GM23338 (cell line): ENCODE results near the gene RFNG. TPM values are rescaled to one million over a fixed set of nuclear protein-coding genes. Genes with fewer than 3 reads are reported as not detected.

Experiments
- ATAC-seq: fragments of 200-7000 bp; cut with Tn5 transposase; 3 replicates; pipeline ENCODE4 v1.9.1; 2020
- DNase-seq: peaks from one replicate; pipeline ENCODE4 v3.0.0-alpha.2; 2015; ENCODE audit warnings: low spot score
- H2AFZ ChIP-seq: fragments of 200-600 bp; sonication (generic); 2 replicates; pipeline ENCODE4 v1.8.0; 2016; ENCODE audit warnings: antibody characterized with exemption, mild to moderate bottlenecking, moderate library complexity
- H3F3A ChIP-seq: fragments of 200-600 bp; sonication (generic); replicated peaks from 2 replicates; pipeline ENCODE4 v1.8.0; 2017; ENCODE audit warnings: antibody characterized with exemption, mixed run types, low read depth
- H3K27ac ChIP-seq: fragments of 200-600 bp; sonication (generic); 2 replicates; pipeline ENCODE4 v1.6.1; 2016; ENCODE audit warnings: low read depth
- H3K27me3 ChIP-seq: fragments of 200-600 bp; sonication (generic); 2 replicates; pipeline ENCODE4 v1.8.0; 2016; ENCODE audit warnings: mild to moderate bottlenecking, mixed run types, moderate library complexity; ENCODE audit not compliant: insufficient read depth
- H3K36me3 ChIP-seq: fragments of 200-600 bp; sonication (generic); 2 replicates; pipeline ENCODE4 v1.8.0; 2016; ENCODE audit warnings: mild to moderate bottlenecking; ENCODE audit not compliant: insufficient read depth
- H3K4me1 ChIP-seq: fragments of 200-600 bp; sonication (generic); 2 replicates; pipeline ENCODE4 v1.8.0; 2016; ENCODE audit warnings: mild to moderate bottlenecking, moderate library complexity; ENCODE audit not compliant: insufficient read depth
- H3K4me2 ChIP-seq: fragments of 200-600 bp; sonication (generic); 2 replicates; pipeline ENCODE4 v1.7.1; 2017; ENCODE audit warnings: mixed run types
- H3K4me3 ChIP-seq: fragments of 200-600 bp; sonication (generic); 2 replicates; pipeline ENCODE4 v1.6.1; 2016; ENCODE audit warnings: mixed run types
- H3K79me2 ChIP-seq: fragments of 200-600 bp; sonication (generic); replicated peaks from 2 replicates; pipeline ENCODE4 v1.8.0; 2017; ENCODE audit warnings: mild to moderate bottlenecking; ENCODE audit not compliant: insufficient read depth
- H3K9me2 ChIP-seq: fragments of 200-600 bp; sonication (generic); 2 replicates; pipeline ENCODE4 v1.8.0; 2017; ENCODE audit not compliant: insufficient read depth
- H4K20me1 ChIP-seq: fragments of 200-600 bp; sonication (generic); replicated peaks from 2 replicates; pipeline ENCODE4 v1.8.0; 2017; ENCODE audit warnings: mild to moderate bottlenecking; ENCODE audit not compliant: insufficient read depth
- H3K27ac Mint-ChIP-seq: 2 replicates; pipeline ENCODE4 v1.8.0; 2020; ENCODE audit warnings: inconsistent platforms, mild to moderate bottlenecking, moderate library complexity, mixed read lengths
- H3K27me3 Mint-ChIP-seq: 3 replicates; pipeline ENCODE4 v1.8.0; 2022; ENCODE audit warnings: low read depth, mild to moderate bottlenecking, moderate library complexity, mixed read lengths, inconsistent platforms; ENCODE audit not compliant: insufficient read depth, poor library complexity
- H3K36me3 Mint-ChIP-seq: 3 replicates; pipeline ENCODE4 v1.8.0; 2021; ENCODE audit warnings: low read depth, mild to moderate bottlenecking, inconsistent platforms, moderate library complexity, mixed read lengths
- H3K4me1 Mint-ChIP-seq: 3 replicates; pipeline ENCODE4 v1.8.0; 2020; ENCODE audit warnings: mild to moderate bottlenecking, inconsistent platforms, mixed read lengths
- H3K4me3 Mint-ChIP-seq: 3 replicates; pipeline ENCODE4 v1.8.0; 2021; ENCODE audit warnings: moderate library complexity, mild to moderate bottlenecking, inconsistent platforms, mixed read lengths
- H3K9me3 Mint-ChIP-seq: 3 replicates; pipeline ENCODE4 v1.8.0; 2020; ENCODE audit warnings: moderate library complexity, mild to moderate bottlenecking, inconsistent platforms, mixed read lengths
- CREB1 ChIP-seq: fragments of 250-450 bp; sonication (Bioruptor Pico); IDR thresholded peaks from 2 replicates; pipeline ENCODE4 v1.5.0; 2020; ENCODE audit warnings: low read depth, mild to moderate bottlenecking, moderate library complexity
- CTCF ChIP-seq, 2 experiments: fragments of 200-600 bp in 1 of 2; sonication (generic) in 1 of 2; conservative IDR thresholded peaks; 2 replicates each; pipeline versions ENCODE4 v1.5.1 to v1.6.1; 2016 to 2017; ENCODE audit warnings: antibody characterized with exemption in 2 of 2, low read depth in 2 of 2, mild to moderate bottlenecking in 2 of 2, moderate library complexity in 1 of 2
- EZH2 ChIP-seq: fragments of 200-600 bp; sonication (generic); IDR thresholded peaks from one replicate; pipeline ENCODE4 v1.8.0; 2017; ENCODE audit warnings: antibody characterized with exemption, mild to moderate bottlenecking, low read depth; ENCODE audit not compliant: unreplicated experiment
- STAT1 ChIP-seq: IDR thresholded peaks from one replicate; pipeline ENCODE4 v1.6.1; 2016; ENCODE audit warnings: antibody characterized with exemption; ENCODE audit not compliant: unreplicated experiment
- ZNF331 ChIP-seq: fragments of 250-450 bp; sonication (Bioruptor Pico); IDR thresholded peaks from 2 replicates; pipeline ENCODE4 v1.5.0; 2020; ENCODE audit warnings: low read depth, mild to moderate bottlenecking, moderate library complexity
- polyA plus RNA-seq: library from polyadenylated mRNA; unstranded; fragments of >200 nt; fragmentation: Nextera tagmentation; extraction: Ambion mirVana; gene quantifications from 2 replicates; pipeline ENCODE4 v1.2.1, GENCODE V29; 2016
- total RNA-seq: library from RNA; depleted of rRNA; stranded (reverse); fragments of >200 nt; shearing (Covaris generic); gene quantifications from 2 replicates; pipeline ENCODE4 v1.2.3, GENCODE V29; 2014
- TF ChIP-seq, protein P1 (sequence below): IDR thresholded peaks from 2 replicates; pipeline ENCODE4 v1.6.1; 2016; ENCODE audit warnings: antibody characterized with exemption
- TF ChIP-seq, protein P2 (sequence below): IDR thresholded peaks from one replicate; pipeline ENCODE4 v1.6.1; 2018; ENCODE audit warnings: antibody characterized with exemption; ENCODE audit not compliant: unreplicated experiment

The RFNG gene
- total and polyA plus RNA-seq, 2 experiments from 2014 or later = 18.0 to 44.7 TPM

- H3K9me2 ChIP-seq = no peaks in the 10 kb centered on the region
- no peaks in the 10 kb centered on the region for H3K4me1 ChIP-seq
- no peak overlapping the region for H3K27ac ChIP-seq
- no peak overlapping the region for H3K27ac Mint-ChIP-seq
- H3K27me3 Mint-ChIP-seq = peaks cover 28% of the 10 kb centered on the region
- H3K4me3 Mint-ChIP-seq = no peak overlapping the region; the same call in 2 of the 3 replicates
- DNase-seq (no peak), ATAC-seq (no peak)
- H3F3A ChIP-seq = peaks cover 23% of the 10 kb centered on the region
- no peak overlapping the region for H3K4me3 ChIP-seq
- H3K36me3 Mint-ChIP-seq = peaks cover 39% of the 10 kb centered on the region
- H2AFZ ChIP-seq = no peak overlapping the region
- no peaks in the 10 kb centered on the region; the same call in 1 of the 3 replicates for H3K9me3 Mint-ChIP-seq
- peaks cover 8% of the 10 kb centered on the region; the same call in 1 of the 2 replicates for H4K20me1 ChIP-seq
- no peak for TF ChIP-seq CTCF (conservative IDR thresholded peaks at IDR 0.05; ENCODE audit: low read depth in 2 of 2)
- TF ChIP-seq, protein P1, sequence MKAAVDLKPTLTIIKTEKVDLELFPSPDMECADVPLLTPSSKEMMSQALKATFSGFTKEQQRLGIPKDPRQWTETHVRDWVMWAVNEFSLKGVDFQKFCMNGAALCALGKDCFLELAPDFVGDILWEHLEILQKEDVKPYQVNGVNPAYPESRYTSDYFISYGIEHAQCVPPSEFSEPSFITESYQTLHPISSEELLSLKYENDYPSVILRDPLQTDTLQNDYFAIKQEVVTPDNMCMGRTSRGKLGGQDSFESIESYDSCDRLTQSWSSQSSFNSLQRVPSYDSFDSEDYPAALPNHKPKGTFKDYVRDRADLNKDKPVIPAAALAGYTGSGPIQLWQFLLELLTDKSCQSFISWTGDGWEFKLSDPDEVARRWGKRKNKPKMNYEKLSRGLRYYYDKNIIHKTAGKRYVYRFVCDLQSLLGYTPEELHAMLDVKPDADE = no peak
- TF ChIP-seq CREB1 = no peak
- no peak for TF ChIP-seq ZNF331 (CRISPR knock-in tag)
- H3K4me2 ChIP-seq = no peak overlapping the region
- peaks cover 10% of the 10 kb centered on the region; the same call in 1 of the 2 replicates for H3K36me3 ChIP-seq
- H3K79me2 ChIP-seq = no peaks in the 10 kb centered on the region
- H3K4me1 Mint-ChIP-seq = peaks cover 3% of the 10 kb centered on the region
- no peaks in the 10 kb centered on the region; the same call in 1 of the 2 replicates for H3K27me3 ChIP-seq
Measured at GRCh38 chr17:82078433-82078832, 26.8 kb upstream of the RFNG start.

- Mint-ChIP-seq H3K9me3 (no peaks in the 10 kb centered on the region; the same call in 1 of the 3 replicates), H3K36me3 (peaks cover 33% of the 10 kb centered on the region), H3K27ac (peak overlapping the region; percentile 46; the same call in 1 of the 2 replicates), H3K27me3 (peaks cover 30% of the 10 kb centered on the region), H3K4me3 (no peak overlapping the region; the same call in 2 of the 3 replicates), H3K4me1 (peaks cover 3% of the 10 kb centered on the region)
- H3K36me3 ChIP-seq = peaks cover 10% of the 10 kb centered on the region; the same call in 1 of the 2 replicates
- H3K4me1 ChIP-seq = no peaks in the 10 kb centered on the region
- H3K4me3 ChIP-seq = no peak overlapping the region
- peaks cover 8% of the 10 kb centered on the region; the same call in 1 of the 2 replicates for H4K20me1 ChIP-seq
- H3K27ac ChIP-seq = 0 out of 2 replicates have a peak overlapping the region, but pooled peaks have one; percentile 50
- H2AFZ ChIP-seq = no peak overlapping the region
- H3K4me2 ChIP-seq = no peak overlapping the region
- H3K79me2 ChIP-seq = no peaks in the 10 kb centered on the region
- peak; percentile 72 for DNase-seq
- H3K9me2 ChIP-seq = no peaks in the 10 kb centered on the region
- ATAC-seq = peak; percentile 17
- H3F3A ChIP-seq = peaks cover 20% of the 10 kb centered on the region
- no peaks in the 10 kb centered on the region; the same call in 1 of the 2 replicates for H3K27me3 ChIP-seq
- TF ChIP-seq CREB1 (no peak), EZH2 (no peak), CTCF (conservative IDR thresholded peaks at IDR 0.05; ENCODE audit: low read depth in 2 of 2) (peak; percentile 16 to 56; a peak in 3 of 4 replicates), ZNF331 (CRISPR knock-in tag) (no peak), STAT1 (no peak)
- TF ChIP-seq, protein P2, sequence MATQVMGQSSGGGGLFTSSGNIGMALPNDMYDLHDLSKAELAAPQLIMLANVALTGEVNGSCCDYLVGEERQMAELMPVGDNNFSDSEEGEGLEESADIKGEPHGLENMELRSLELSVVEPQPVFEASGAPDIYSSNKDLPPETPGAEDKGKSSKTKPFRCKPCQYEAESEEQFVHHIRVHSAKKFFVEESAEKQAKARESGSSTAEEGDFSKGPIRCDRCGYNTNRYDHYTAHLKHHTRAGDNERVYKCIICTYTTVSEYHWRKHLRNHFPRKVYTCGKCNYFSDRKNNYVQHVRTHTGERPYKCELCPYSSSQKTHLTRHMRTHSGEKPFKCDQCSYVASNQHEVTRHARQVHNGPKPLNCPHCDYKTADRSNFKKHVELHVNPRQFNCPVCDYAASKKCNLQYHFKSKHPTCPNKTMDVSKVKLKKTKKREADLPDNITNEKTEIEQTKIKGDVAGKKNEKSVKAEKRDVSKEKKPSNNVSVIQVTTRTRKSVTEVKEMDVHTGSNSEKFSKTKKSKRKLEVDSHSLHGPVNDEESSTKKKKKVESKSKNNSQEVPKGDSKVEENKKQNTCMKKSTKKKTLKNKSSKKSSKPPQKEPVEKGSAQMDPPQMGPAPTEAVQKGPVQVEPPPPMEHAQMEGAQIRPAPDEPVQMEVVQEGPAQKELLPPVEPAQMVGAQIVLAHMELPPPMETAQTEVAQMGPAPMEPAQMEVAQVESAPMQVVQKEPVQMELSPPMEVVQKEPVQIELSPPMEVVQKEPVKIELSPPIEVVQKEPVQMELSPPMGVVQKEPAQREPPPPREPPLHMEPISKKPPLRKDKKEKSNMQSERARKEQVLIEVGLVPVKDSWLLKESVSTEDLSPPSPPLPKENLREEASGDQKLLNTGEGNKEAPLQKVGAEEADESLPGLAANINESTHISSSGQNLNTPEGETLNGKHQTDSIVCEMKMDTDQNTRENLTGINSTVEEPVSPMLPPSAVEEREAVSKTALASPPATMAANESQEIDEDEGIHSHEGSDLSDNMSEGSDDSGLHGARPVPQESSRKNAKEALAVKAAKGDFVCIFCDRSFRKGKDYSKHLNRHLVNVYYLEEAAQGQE = no peak
Measured at GRCh38 chr17:82077617-82078358, 26.2 kb upstream of the RFNG start.
